ENCODE measurements around the gene NLRP8. TPM values are rescaled to one million over a fixed set of nuclear protein-coding genes. Genes with fewer than 3 reads are reported as not detected.
"Not testable (repeated sequence)": the region's sequence is repeated elsewhere in the genome, so short reads cannot be mapped to it uniquely, and the experiment has no call there.

Gene NLRP8
- total and polyA plus RNA-seq, 5 donors from 2014 or later = not detected

- Mint-ChIP-seq H3K4me1 (no peaks in the 10 kb centered on the region), H3K36me3 (no peaks in the 10 kb centered on the region), H3K27me3 (no peaks in the 10 kb centered on the region), H3K9me3 (peaks cover 0 to 15% (median 0%) of the 10 kb centered on the region in 7 donors), H3K4me3 (no peak overlapping the region), H3K27ac (no peak overlapping the region)
- no peaks in the 10 kb centered on the region for H3K27me3 ChIP-seq (ENCODE audit: control insufficient read depth, insufficient read depth, low read length)
- ATAC-seq (ENCODE audit: low read depth in 2 of 2) (no peak), DNase-seq (no peak)
- no peaks in the 10 kb centered on the region for H3K9me3 ChIP-seq (ENCODE audit: control insufficient read depth in 2 of 2, low read length in 2 of 2)
- no peak overlapping the region for H3K4me3 ChIP-seq (ENCODE audit: low read depth, low read length)
- H3K36me3 ChIP-seq (ENCODE audit: control insufficient read depth, insufficient read depth, low read length) = no peaks in the 10 kb centered on the region
- no peaks in the 10 kb centered on the region for H3K4me1 ChIP-seq (ENCODE audit: control insufficient read depth, insufficient read depth, low read length, poor library complexity, severe bottlenecking)
- H3K27ac ChIP-seq (ENCODE audit: insufficient read depth, low read length, poor library complexity, severe bottlenecking) = no peak overlapping the region
Observed at GRCh38 chr19:55985254-55985653, 37.6 kb downstream of the NLRP8 start.

DNA sequence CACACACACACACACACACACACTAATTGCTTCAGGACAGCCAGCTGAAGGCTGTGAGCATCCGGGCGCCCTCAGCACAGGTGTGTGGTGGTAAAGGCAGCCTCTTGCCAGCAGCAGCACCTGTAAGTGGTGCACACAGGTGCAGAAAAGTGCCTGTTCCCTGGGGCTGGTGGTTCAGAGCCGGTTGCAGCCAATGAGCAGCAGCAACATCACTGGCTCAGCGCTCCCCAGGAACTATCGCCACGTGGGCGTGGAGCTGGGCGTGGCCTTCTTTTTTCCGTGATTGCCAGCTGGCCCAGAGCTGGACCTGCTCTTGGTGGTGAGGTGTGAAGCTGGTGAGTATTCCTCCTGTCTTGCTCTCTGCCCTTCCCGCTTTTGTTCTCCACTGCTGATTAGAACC is 38.9 kb downstream of the NLRP8 start, which contains the start of gene NLRP5:
Gene NLRP5, plus strand, starts transcription at position 289 of the 400 bp plus-strand sequence.
- H3K9me3 Mint-ChIP-seq = peaks cover 0 to 11% (median 0%) of the 10 kb centered on the region in 7 donors
- H3K36me3 ChIP-seq (ENCODE audit: control insufficient read depth, insufficient read depth, low read length) = no peaks in the 10 kb centered on the region
- no peaks in the 10 kb centered on the region for H3K4me1 ChIP-seq (ENCODE audit: control insufficient read depth, insufficient read depth, low read length, poor library complexity, severe bottlenecking)
- H3K27me3 Mint-ChIP-seq = no peaks in the 10 kb centered on the region
- ATAC-seq (ENCODE audit: low read depth in 2 of 2) (no peak), DNase-seq (no peak)
- no peak within 1 kb of the TSS for H3K27ac Mint-ChIP-seq
- no peak within 1 kb of the TSS for H3K27ac ChIP-seq (ENCODE audit: insufficient read depth, low read length, poor library complexity, severe bottlenecking)
- H3K4me1 Mint-ChIP-seq = no peaks in the 10 kb centered on the region
- no peaks in the 10 kb centered on the region for H3K27me3 ChIP-seq (ENCODE audit: control insufficient read depth, insufficient read depth, low read length)
- no peaks in the 10 kb centered on the region for H3K36me3 Mint-ChIP-seq
- H3K9me3 ChIP-seq (ENCODE audit: control insufficient read depth in 2 of 2, low read length in 2 of 2) = no peaks in the 10 kb centered on the region
- peak within 1 kb of the TSS in 1 of 4 donors; percentile 71 for H3K4me3 Mint-ChIP-seq
- H3K4me3 ChIP-seq (ENCODE audit: low read depth, low read length) = no peak within 1 kb of the TSS

- Mint-ChIP-seq H3K27ac (no peak overlapping the region), H3K36me3 (no peaks in the 10 kb centered on the region), H3K27me3 (peaks cover 4% of the 10 kb centered on the region), H3K9me3 (peaks cover 0 to 18% (median 6%) of the 10 kb centered on the region in 7 donors), H3K4me3 (no peak overlapping the region), H3K4me1 (no peaks in the 10 kb centered on the region)
- DNase-seq (no peak), ATAC-seq (ENCODE audit: low read depth in 2 of 2) (no peak)
- Histone ChIP-seq H3K4me3 (ENCODE audit: low read depth, low read length) (no peak overlapping the region), H3K27ac (ENCODE audit: insufficient read depth, low read length, poor library complexity, severe bottlenecking) (no peak overlapping the region), H3K27me3 (ENCODE audit: control insufficient read depth, insufficient read depth, low read length) (no peaks in the 10 kb centered on the region), H3K9me3 (ENCODE audit: control insufficient read depth in 2 of 2, low read length in 2 of 2) (no peaks in the 10 kb centered on the region), H3K36me3 (ENCODE audit: control insufficient read depth, insufficient read depth, low read length) (no peaks in the 10 kb centered on the region), H3K4me1 (ENCODE audit: control insufficient read depth, insufficient read depth, low read length, poor library complexity, severe bottlenecking) (no peaks in the 10 kb centered on the region)
Observed at GRCh38 chr19:55990831-55991230, 43.2 kb downstream of the NLRP8 start.

- H3K27me3 Mint-ChIP-seq = peaks cover 4% of the 10 kb centered on the region
- Histone ChIP-seq H3K27me3 (ENCODE audit: control insufficient read depth, insufficient read depth, low read length) (no peaks in the 10 kb centered on the region), H3K27ac (ENCODE audit: insufficient read depth, low read length, poor library complexity, severe bottlenecking) (no peak overlapping the region), H3K4me1 (ENCODE audit: control insufficient read depth, insufficient read depth, low read length, poor library complexity, severe bottlenecking) (no peaks in the 10 kb centered on the region), H3K36me3 (ENCODE audit: control insufficient read depth, insufficient read depth, low read length) (no peaks in the 10 kb centered on the region), H3K4me3 (ENCODE audit: low read depth, low read length) (no peak overlapping the region), H3K9me3 (ENCODE audit: control insufficient read depth in 2 of 2, low read length in 2 of 2) (no peaks in the 10 kb centered on the region)
- no peak for ATAC-seq (ENCODE audit: low read depth in 2 of 2)
- H3K4me3 Mint-ChIP-seq = no peak overlapping the region
- DNase-seq = no peak
- no peaks in the 10 kb centered on the region for H3K4me1 Mint-ChIP-seq
- no peak overlapping the region for H3K27ac Mint-ChIP-seq
- peaks cover 0 to 24% (median 7%) of the 10 kb centered on the region in 7 donors for H3K9me3 Mint-ChIP-seq
- H3K36me3 Mint-ChIP-seq = no peaks in the 10 kb centered on the region
Observed at GRCh38 chr19:55993492-55993891, 45.9 kb downstream of the NLRP8 start.

- H3K27ac ChIP-seq (ENCODE audit: insufficient read depth, low read length, poor library complexity, severe bottlenecking) = no peak overlapping the region
- Mint-ChIP-seq H3K4me1 (no peaks in the 10 kb centered on the region), H3K27ac (no peak overlapping the region), H3K36me3 (no peaks in the 10 kb centered on the region), H3K9me3 (peaks cover 0 to 22% (median 5%) of the 10 kb centered on the region in 7 donors), H3K27me3 (no peaks in the 10 kb centered on the region), H3K4me3 (no peak overlapping the region)
- H3K4me1 ChIP-seq (ENCODE audit: control insufficient read depth, insufficient read depth, low read length, poor library complexity, severe bottlenecking) = no peaks in the 10 kb centered on the region
- H3K4me3 ChIP-seq (ENCODE audit: low read depth, low read length) = no peak overlapping the region
- H3K36me3 ChIP-seq (ENCODE audit: control insufficient read depth, insufficient read depth, low read length) = no peaks in the 10 kb centered on the region
- H3K9me3 ChIP-seq (ENCODE audit: control insufficient read depth in 2 of 2, low read length in 2 of 2) = no peaks in the 10 kb centered on the region
- ATAC-seq (ENCODE audit: low read depth in 2 of 2) (no peak), DNase-seq (no peak)
- H3K27me3 ChIP-seq (ENCODE audit: control insufficient read depth, insufficient read depth, low read length) = no peaks in the 10 kb centered on the region
Observed at GRCh38 chr19:56014765-56015164, 67.1 kb downstream of the NLRP8 start.

GRCh38 chr19:56015756-56016155 is 68.1 kb downstream of the NLRP8 start:
- H3K4me1 Mint-ChIP-seq = no peaks in the 10 kb centered on the region
- Histone ChIP-seq H3K4me3 (ENCODE audit: low read depth, low read length) (no peak overlapping the region), H3K27me3 (ENCODE audit: control insufficient read depth, insufficient read depth, low read length) (no peaks in the 10 kb centered on the region), H3K4me1 (ENCODE audit: control insufficient read depth, insufficient read depth, low read length, poor library complexity, severe bottlenecking) (no peaks in the 10 kb centered on the region), H3K27ac (ENCODE audit: insufficient read depth, low read length, poor library complexity, severe bottlenecking) (no peak overlapping the region), H3K9me3 (ENCODE audit: control insufficient read depth in 2 of 2, low read length in 2 of 2) (no peaks in the 10 kb centered on the region), H3K36me3 (ENCODE audit: control insufficient read depth, insufficient read depth, low read length) (no peaks in the 10 kb centered on the region)
- no peak overlapping the region for H3K4me3 Mint-ChIP-seq
- no peak for DNase-seq
- peaks cover 0 to 21% (median 5%) of the 10 kb centered on the region in 7 donors for H3K9me3 Mint-ChIP-seq
- no peak overlapping the region for H3K27ac Mint-ChIP-seq
- H3K27me3 Mint-ChIP-seq = no peaks in the 10 kb centered on the region
- no peak for ATAC-seq (ENCODE audit: low read depth in 2 of 2)
- H3K36me3 Mint-ChIP-seq = no peaks in the 10 kb centered on the region

DNA sequence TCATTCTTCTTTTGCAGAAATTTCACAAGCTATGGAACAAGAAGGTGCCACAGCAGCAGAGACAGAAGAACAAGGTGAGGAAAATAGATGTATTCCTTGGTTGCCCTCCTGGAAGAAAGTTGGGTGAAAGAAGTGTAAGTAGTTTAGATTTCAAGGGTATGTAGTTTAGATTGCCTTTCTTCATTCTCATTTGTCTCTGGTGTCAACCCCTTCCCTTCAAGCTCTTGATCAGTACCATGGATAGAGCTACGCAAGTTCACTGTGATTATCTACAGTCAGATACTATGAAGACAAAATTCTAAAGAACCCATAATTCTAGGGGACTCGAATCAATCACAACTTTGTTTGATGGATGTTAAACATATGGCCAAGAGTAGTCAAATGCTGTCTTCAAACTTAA is 71.7 kb downstream of the NLRP8 start:
- H3K4me1 Mint-ChIP-seq; H3K4me1 ChIP-seq (ENCODE audit: control insufficient read depth, insufficient read depth, low read length, poor library complexity, severe bottlenecking); H3K9me3 ChIP-seq (ENCODE audit: control insufficient read depth in 2 of 2, low read length in 2 of 2); ATAC-seq (ENCODE audit: low read depth in 2 of 2); DNase-seq; H3K27me3 ChIP-seq (ENCODE audit: control insufficient read depth, insufficient read depth, low read length); H3K36me3 Mint-ChIP-seq; H3K27me3 Mint-ChIP-seq; H3K36me3 ChIP-seq (ENCODE audit: control insufficient read depth, insufficient read depth, low read length); H3K4me3 Mint-ChIP-seq; H3K4me3 ChIP-seq (ENCODE audit: low read depth, low read length); H3K27ac ChIP-seq (ENCODE audit: insufficient read depth, low read length, poor library complexity, severe bottlenecking); H3K27ac Mint-ChIP-seq: not testable (repeated sequence)
- peaks cover 0 to 19% (median 4%) of the 10 kb centered on the region in 7 donors for H3K9me3 Mint-ChIP-seq

GRCh38 chr19:56020355-56020975 is 72.8 kb downstream of the NLRP8 start:
- not testable (repeated sequence) for H3K9me3 ChIP-seq (ENCODE audit: control insufficient read depth in 2 of 2, low read length in 2 of 2); H3K27me3 Mint-ChIP-seq; H3K4me3 ChIP-seq (ENCODE audit: low read depth, low read length); H3K4me1 ChIP-seq (ENCODE audit: control insufficient read depth, insufficient read depth, low read length, poor library complexity, severe bottlenecking); H3K4me3 Mint-ChIP-seq; H3K4me1 Mint-ChIP-seq; H3K27ac ChIP-seq (ENCODE audit: insufficient read depth, low read length, poor library complexity, severe bottlenecking); H3K27me3 ChIP-seq (ENCODE audit: control insufficient read depth, insufficient read depth, low read length); H3K27ac Mint-ChIP-seq; H3K36me3 Mint-ChIP-seq; H3K36me3 ChIP-seq (ENCODE audit: control insufficient read depth, insufficient read depth, low read length); DNase-seq; ATAC-seq (ENCODE audit: low read depth in 2 of 2)
- H3K9me3 Mint-ChIP-seq = peaks cover 0 to 17% (median 4%) of the 10 kb centered on the region in 7 donors

Measured in CD4-positive, CD25-positive, alpha-beta regulatory T cell (primary cell).